ENCODE measurements around the gene NEK10.

Gene NEK10

GRCh38 chr3:27376109-27376772, 7.1 kb upstream of the NEK10 start:
- H3K4me1 ChIP-seq (ENCODE audit: control insufficient read depth, insufficient read depth, low read length), result no peaks in the 10 kb centered on the region
- no peak overlapping the region for H3K9ac ChIP-seq (ENCODE audit: low read length)
- H3K36me3 ChIP-seq (ENCODE audit: control insufficient read depth, insufficient read depth, low read length, severe bottlenecking), result peaks cover 73% of the 10 kb centered on the region
- DNase-seq (ENCODE audit: low read depth), result no peak
- no peaks in the 10 kb centered on the region for H3K9me3 ChIP-seq (ENCODE audit: control insufficient read depth, low read length)
- H3K4me3 ChIP-seq (ENCODE audit: low read length), result no peak overlapping the region
- no peaks in the 10 kb centered on the region for H3K27me3 ChIP-seq (replicated peaks; ENCODE audit: control insufficient read depth, insufficient read depth, low read length)

GRCh38 chr3:27366062-27366591, 3.1 kb downstream of the NEK10 start:
- no peak overlapping the region for H3K9ac ChIP-seq (ENCODE audit: low read length)
- no peak overlapping the region for H3K4me3 ChIP-seq (ENCODE audit: low read length)
- peaks cover 4% of the 10 kb centered on the region for H3K36me3 ChIP-seq (ENCODE audit: control insufficient read depth, insufficient read depth, low read length, severe bottlenecking)
- H3K9me3 ChIP-seq (ENCODE audit: control insufficient read depth, low read length), result no peaks in the 10 kb centered on the region
- H3K4me1 ChIP-seq (ENCODE audit: control insufficient read depth, insufficient read depth, low read length), result peaks cover 4% of the 10 kb centered on the region
- H3K27me3 ChIP-seq (replicated peaks; ENCODE audit: control insufficient read depth, insufficient read depth, low read length), result no peaks in the 10 kb centered on the region
- no peak for DNase-seq (ENCODE audit: low read depth)

DNA sequence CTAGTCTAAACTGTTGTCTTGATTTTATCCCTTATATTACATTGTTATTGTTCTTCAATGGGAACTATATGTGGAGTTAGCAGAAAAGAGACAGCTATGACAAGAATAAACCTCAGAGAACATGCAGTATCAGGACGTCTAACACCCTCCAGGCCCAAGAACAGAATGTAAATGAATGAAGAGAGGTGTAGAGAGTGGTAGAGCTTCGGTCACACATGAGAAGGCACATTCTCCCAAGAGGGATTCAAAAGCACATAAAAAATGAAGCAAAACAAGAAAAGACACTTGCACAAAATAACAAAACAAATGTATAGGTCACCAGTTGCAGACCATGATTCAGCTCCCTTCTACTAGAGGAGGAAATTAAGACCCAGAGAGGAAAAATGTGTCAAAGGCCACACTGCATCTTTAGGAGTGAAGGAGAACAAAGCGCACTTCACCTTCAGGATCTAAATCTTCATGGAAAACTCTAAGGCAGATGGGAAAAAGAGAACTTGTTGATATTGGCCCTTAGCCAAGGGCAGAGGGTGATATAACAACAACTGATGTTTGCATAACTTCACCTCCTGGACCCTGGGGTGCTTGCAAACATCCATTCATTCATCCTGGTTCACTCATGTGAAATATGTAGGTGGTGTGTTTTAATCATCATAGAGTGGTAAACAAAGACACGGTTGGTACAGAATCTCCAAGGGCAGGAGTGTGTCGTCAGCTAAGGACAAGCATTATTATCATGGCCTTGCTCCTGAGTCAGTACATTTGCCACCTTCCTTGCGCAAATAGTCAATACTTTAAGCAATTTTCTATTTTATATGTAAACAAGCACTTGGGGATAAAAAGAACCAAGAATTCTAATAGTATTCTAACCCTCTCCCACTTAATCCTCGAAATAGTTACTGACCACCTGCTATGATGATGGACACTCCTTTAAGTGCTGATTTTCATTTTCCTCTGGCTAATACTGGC, 8.8 kb downstream of the NEK10 start:
- no peaks in the 10 kb centered on the region for H3K27me3 ChIP-seq (replicated peaks; ENCODE audit: control insufficient read depth, insufficient read depth, low read length)

GRCh38 chr3:27358372-27358771, 10.8 kb downstream of the NEK10 start:
- H3K4me1 ChIP-seq (ENCODE audit: control insufficient read depth, insufficient read depth, low read length), result peaks cover 58% of the 10 kb centered on the region
- no peaks in the 10 kb centered on the region for H3K9me3 ChIP-seq (ENCODE audit: control insufficient read depth, low read length)
- no peaks in the 10 kb centered on the region for H3K27me3 ChIP-seq (replicated peaks; ENCODE audit: control insufficient read depth, insufficient read depth, low read length)
- no peak for DNase-seq (ENCODE audit: low read depth)
- H3K36me3 ChIP-seq (ENCODE audit: control insufficient read depth, insufficient read depth, low read length, severe bottlenecking), result no peaks in the 10 kb centered on the region
- no peak overlapping the region for H3K4me3 ChIP-seq (ENCODE audit: low read length)
- H3K9ac ChIP-seq (ENCODE audit: low read length), result no peak overlapping the region

More for the DNA sequence above, 8.8 kb downstream of the NEK10 start:
- DNase-seq (ENCODE audit: low read depth), result peak; percentile 15
- H3K9ac ChIP-seq (ENCODE audit: low read length), result no peak overlapping the region
- H3K36me3 ChIP-seq (ENCODE audit: control insufficient read depth, insufficient read depth, low read length, severe bottlenecking), result no peaks in the 10 kb centered on the region
- no peaks in the 10 kb centered on the region for H3K9me3 ChIP-seq (ENCODE audit: control insufficient read depth, low read length)
- H3K4me1 ChIP-seq (ENCODE audit: control insufficient read depth, insufficient read depth, low read length), result peaks cover 38% of the 10 kb centered on the region
- no peak overlapping the region for H3K4me3 ChIP-seq (ENCODE audit: low read length)

DNA sequence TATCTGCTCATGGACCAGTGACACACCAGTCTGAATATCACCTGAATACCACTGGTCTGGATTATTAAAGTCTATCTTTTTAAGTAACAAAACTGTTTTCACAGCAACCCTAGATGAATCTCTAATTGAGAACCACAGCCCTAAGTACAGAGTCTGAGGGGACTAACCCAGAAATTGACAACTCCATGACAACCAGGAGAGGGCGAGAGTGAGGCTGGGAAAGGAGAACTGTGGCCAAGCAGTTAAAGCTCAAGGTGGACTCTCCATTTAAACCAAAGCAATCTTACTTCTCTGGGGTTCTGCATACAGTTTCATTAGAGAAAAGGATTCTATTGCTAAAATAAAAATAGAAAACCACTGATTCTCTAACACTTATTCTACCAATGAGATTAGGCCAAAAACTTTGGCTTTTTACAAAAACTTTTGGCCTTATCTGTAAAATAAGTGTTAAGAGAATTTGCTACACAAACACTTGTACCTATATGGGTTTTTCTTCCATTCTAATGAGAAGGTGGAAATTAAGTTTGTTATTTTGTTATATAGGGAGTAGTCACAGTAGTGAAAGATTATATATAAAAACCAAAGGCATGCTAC, 11.4 kb downstream of the NEK10 start:
- peak; percentile 52 for DNase-seq (ENCODE audit: low read depth)
- Histone ChIP-seq H3K27me3 (replicated peaks; ENCODE audit: control insufficient read depth, insufficient read depth, low read length) (no peaks in the 10 kb centered on the region), H3K36me3 (ENCODE audit: control insufficient read depth, insufficient read depth, low read length, severe bottlenecking) (no peaks in the 10 kb centered on the region)

GRCh38 chr3:27356976-27357375, 12.2 kb downstream of the NEK10 start:
- H3K4me3 ChIP-seq (ENCODE audit: low read length), result no peak overlapping the region
- no peak overlapping the region for H3K9ac ChIP-seq (ENCODE audit: low read length)
- no peaks in the 10 kb centered on the region for H3K36me3 ChIP-seq (ENCODE audit: control insufficient read depth, insufficient read depth, low read length, severe bottlenecking)
- no peaks in the 10 kb centered on the region for H3K27me3 ChIP-seq (replicated peaks; ENCODE audit: control insufficient read depth, insufficient read depth, low read length)
- H3K4me1 ChIP-seq (ENCODE audit: control insufficient read depth, insufficient read depth, low read length), result peaks cover 69% of the 10 kb centered on the region
- peak; percentile 53 for DNase-seq (ENCODE audit: low read depth)
- no peaks in the 10 kb centered on the region for H3K9me3 ChIP-seq (ENCODE audit: control insufficient read depth, low read length)

More for the DNA sequence above, 11.4 kb downstream of the NEK10 start:
- Histone ChIP-seq H3K9ac (ENCODE audit: low read length) (peak overlapping the region; percentile 14), H3K9me3 (ENCODE audit: control insufficient read depth, low read length) (no peaks in the 10 kb centered on the region), H3K4me3 (ENCODE audit: low read length) (no peak overlapping the region), H3K4me1 (ENCODE audit: control insufficient read depth, insufficient read depth, low read length) (peaks cover 63% of the 10 kb centered on the region)

GRCh38 chr3:27354588-27355203, 14.5 kb downstream of the NEK10 start:
- DNase-seq (ENCODE audit: low read depth), result peak; percentile 33
- H3K9me3 ChIP-seq (ENCODE audit: control insufficient read depth, low read length), result no peaks in the 10 kb centered on the region
- peak overlapping the region; percentile 70 for H3K9ac ChIP-seq (ENCODE audit: low read length)
- H3K27me3 ChIP-seq (replicated peaks; ENCODE audit: control insufficient read depth, insufficient read depth, low read length), result no peaks in the 10 kb centered on the region
- no peaks in the 10 kb centered on the region for H3K36me3 ChIP-seq (ENCODE audit: control insufficient read depth, insufficient read depth, low read length, severe bottlenecking)
- peaks cover 58% of the 10 kb centered on the region for H3K4me1 ChIP-seq (ENCODE audit: control insufficient read depth, insufficient read depth, low read length)
- peak overlapping the region; percentile 46 for H3K4me3 ChIP-seq (ENCODE audit: low read length)

GRCh38 chr3:27354161-27354560, 15.0 kb downstream of the NEK10 start:
- no peaks in the 10 kb centered on the region for H3K36me3 ChIP-seq (ENCODE audit: control insufficient read depth, insufficient read depth, low read length, severe bottlenecking)
- no peaks in the 10 kb centered on the region for H3K9me3 ChIP-seq (ENCODE audit: control insufficient read depth, low read length)
- H3K27me3 ChIP-seq (replicated peaks; ENCODE audit: control insufficient read depth, insufficient read depth, low read length), result no peaks in the 10 kb centered on the region
- DNase-seq (ENCODE audit: low read depth), result peak; percentile 19
- H3K4me1 ChIP-seq (ENCODE audit: control insufficient read depth, insufficient read depth, low read length), result peaks cover 53% of the 10 kb centered on the region
- H3K4me3 ChIP-seq (ENCODE audit: low read length), result peak overlapping the region; percentile 46
- peak overlapping the region; percentile 70 for H3K9ac ChIP-seq (ENCODE audit: low read length)

DNA sequence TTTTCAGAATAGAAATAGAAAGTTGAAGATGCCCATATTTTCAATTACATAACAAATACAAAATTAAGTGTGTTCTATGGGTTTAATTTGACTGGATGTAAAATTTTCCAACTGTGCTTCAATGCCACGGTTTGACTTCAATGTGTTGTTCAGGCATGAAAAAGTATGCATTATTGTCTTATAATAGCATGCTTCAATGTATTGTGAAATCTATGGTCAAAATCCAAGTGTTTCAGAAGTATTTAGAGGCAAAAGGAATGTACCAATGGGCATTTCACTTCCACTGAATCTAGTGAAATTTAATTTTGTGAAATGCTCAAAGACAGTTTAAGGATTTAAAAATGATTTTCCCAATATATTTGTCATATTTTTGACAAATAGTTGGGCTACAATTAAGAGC, 16.0 kb downstream of the NEK10 start:
- Histone ChIP-seq H3K36me3 (ENCODE audit: control insufficient read depth, insufficient read depth, low read length, severe bottlenecking) (peaks cover 5% of the 10 kb centered on the region), H3K9me3 (ENCODE audit: control insufficient read depth, low read length) (no peaks in the 10 kb centered on the region), H3K27me3 (replicated peaks; ENCODE audit: control insufficient read depth, insufficient read depth, low read length) (no peaks in the 10 kb centered on the region), H3K9ac (ENCODE audit: low read length) (peak overlapping the region; percentile 70), H3K4me3 (ENCODE audit: low read length) (peak overlapping the region; percentile 46), H3K4me1 (ENCODE audit: control insufficient read depth, insufficient read depth, low read length) (peaks cover 51% of the 10 kb centered on the region)
- peak; percentile 82 for DNase-seq (ENCODE audit: low read depth)

- Histone ChIP-seq H3K27me3 (replicated peaks; ENCODE audit: control insufficient read depth, insufficient read depth, low read length) (no peaks in the 10 kb centered on the region), H3K36me3 (ENCODE audit: control insufficient read depth, insufficient read depth, low read length, severe bottlenecking) (peaks cover 5% of the 10 kb centered on the region), H3K9me3 (ENCODE audit: control insufficient read depth, low read length) (no peaks in the 10 kb centered on the region), H3K4me3 (ENCODE audit: low read length) (no peak overlapping the region), H3K4me1 (ENCODE audit: control insufficient read depth, insufficient read depth, low read length) (peaks cover 41% of the 10 kb centered on the region), H3K9ac (ENCODE audit: low read length) (no peak overlapping the region)
- DNase-seq (ENCODE audit: low read depth), result no peak
These were observed 17.1 kb downstream of the NEK10 start for GRCh38 chr3:27352047-27352446.
